Measurements from ENCODE around the gene DHTKD1. TPM values are rescaled to one million over a fixed set of nuclear protein-coding genes. Genes with fewer than 3 reads are reported as not detected.

The DHTKD1 gene
- total RNA-seq, 1 experiment from 2014 or later, result 20.6 TPM

GRCh38 chr10:12160664-12161063, 91.9 kb downstream of the DHTKD1 start:
- POLR2A ChIA-PET, result no interaction called here
- no peak overlapping the region for H3K4me3 ChIP-seq (replicated peaks in 1 of 2; ENCODE audit: low read depth in 1 of 2, low read length in 2 of 2)

More at GRCh38 chr10:12160664-12161063, 91.9 kb downstream of the DHTKD1 start:
- ChIA-PET CTCF (no interaction called here), RAD21 (ENCODE audit: low non-redundant PET in 1 of 2, low total read pairs in 2 of 2, uncharacterized antibody in 2 of 2, unreplicated experiment in 2 of 2) (no interaction called here)
- Histone ChIP-seq H3K4me2 (ENCODE audit: low read length) (no peak overlapping the region), H3K36me3 (ENCODE audit: control insufficient read depth in 1 of 2, insufficient read depth in 2 of 2, low read length in 2 of 2) (peaks cover 6 to 8% of the 10 kb centered on the region in 2 experiments; a peak in 3 of 4 replicates), H3K9me2 (ENCODE audit: insufficient read depth) (no peaks in the 10 kb centered on the region), H4K20me1 (ENCODE audit: insufficient read depth) (no peaks in the 10 kb centered on the region), H3K27me3 (ENCODE audit: insufficient read depth, low read length) (no peaks in the 10 kb centered on the region), H3K79me2 (ENCODE audit: insufficient read depth, low read length) (no peaks in the 10 kb centered on the region), H3K4me1 (ENCODE audit: control insufficient read depth in 1 of 2, insufficient read depth in 2 of 2, low read length in 2 of 2) (no peaks in the 10 kb centered on the region), H3K9ac (ENCODE audit: low read length) (no peak overlapping the region), H3K27ac (ENCODE audit: low read depth, low read length) (no peak overlapping the region), H2AFZ (ENCODE audit: low read depth, low read length, poor library complexity, severe bottlenecking) (no peak overlapping the region), H3K9me3 (ENCODE audit: control insufficient read depth in 1 of 2, insufficient read depth in 1 of 2, low read depth in 1 of 2, low read length in 2 of 2) (no peaks in the 10 kb centered on the region)
- ATAC-seq, result no peak
- no TSS peak for BruUV-seq (replicated peaks)
- no peak for TF ChIP-seq SP1 (IDR thresholded peaks at IDR 0.05; ENCODE audit: low read depth)
- no peak for TF ChIP-seq ATF3 (IDR thresholded peaks at IDR 0.05)
- TF ChIP-seq EZH2 (IDR thresholded peaks at IDR 0.05), result no peak
- TF ChIP-seq, protein P1, sequence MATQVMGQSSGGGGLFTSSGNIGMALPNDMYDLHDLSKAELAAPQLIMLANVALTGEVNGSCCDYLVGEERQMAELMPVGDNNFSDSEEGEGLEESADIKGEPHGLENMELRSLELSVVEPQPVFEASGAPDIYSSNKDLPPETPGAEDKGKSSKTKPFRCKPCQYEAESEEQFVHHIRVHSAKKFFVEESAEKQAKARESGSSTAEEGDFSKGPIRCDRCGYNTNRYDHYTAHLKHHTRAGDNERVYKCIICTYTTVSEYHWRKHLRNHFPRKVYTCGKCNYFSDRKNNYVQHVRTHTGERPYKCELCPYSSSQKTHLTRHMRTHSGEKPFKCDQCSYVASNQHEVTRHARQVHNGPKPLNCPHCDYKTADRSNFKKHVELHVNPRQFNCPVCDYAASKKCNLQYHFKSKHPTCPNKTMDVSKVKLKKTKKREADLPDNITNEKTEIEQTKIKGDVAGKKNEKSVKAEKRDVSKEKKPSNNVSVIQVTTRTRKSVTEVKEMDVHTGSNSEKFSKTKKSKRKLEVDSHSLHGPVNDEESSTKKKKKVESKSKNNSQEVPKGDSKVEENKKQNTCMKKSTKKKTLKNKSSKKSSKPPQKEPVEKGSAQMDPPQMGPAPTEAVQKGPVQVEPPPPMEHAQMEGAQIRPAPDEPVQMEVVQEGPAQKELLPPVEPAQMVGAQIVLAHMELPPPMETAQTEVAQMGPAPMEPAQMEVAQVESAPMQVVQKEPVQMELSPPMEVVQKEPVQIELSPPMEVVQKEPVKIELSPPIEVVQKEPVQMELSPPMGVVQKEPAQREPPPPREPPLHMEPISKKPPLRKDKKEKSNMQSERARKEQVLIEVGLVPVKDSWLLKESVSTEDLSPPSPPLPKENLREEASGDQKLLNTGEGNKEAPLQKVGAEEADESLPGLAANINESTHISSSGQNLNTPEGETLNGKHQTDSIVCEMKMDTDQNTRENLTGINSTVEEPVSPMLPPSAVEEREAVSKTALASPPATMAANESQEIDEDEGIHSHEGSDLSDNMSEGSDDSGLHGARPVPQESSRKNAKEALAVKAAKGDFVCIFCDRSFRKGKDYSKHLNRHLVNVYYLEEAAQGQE (IDR thresholded peaks at IDR 0.05; ENCODE audit: low read depth), result no peak
- no peak for TF ChIP-seq EZH2phosphoT487 (IDR thresholded peaks at IDR 0.05; ENCODE audit: borderline replicate concordance)
- TF ChIP-seq CBX3 (IDR thresholded peaks at IDR 0.05; ENCODE audit: low read depth), result no peak
- TF ChIP-seq RAD21 (IDR thresholded peaks at IDR 0.05; ENCODE audit: low read depth), result no peak
- TF ChIP-seq, protein P2, sequence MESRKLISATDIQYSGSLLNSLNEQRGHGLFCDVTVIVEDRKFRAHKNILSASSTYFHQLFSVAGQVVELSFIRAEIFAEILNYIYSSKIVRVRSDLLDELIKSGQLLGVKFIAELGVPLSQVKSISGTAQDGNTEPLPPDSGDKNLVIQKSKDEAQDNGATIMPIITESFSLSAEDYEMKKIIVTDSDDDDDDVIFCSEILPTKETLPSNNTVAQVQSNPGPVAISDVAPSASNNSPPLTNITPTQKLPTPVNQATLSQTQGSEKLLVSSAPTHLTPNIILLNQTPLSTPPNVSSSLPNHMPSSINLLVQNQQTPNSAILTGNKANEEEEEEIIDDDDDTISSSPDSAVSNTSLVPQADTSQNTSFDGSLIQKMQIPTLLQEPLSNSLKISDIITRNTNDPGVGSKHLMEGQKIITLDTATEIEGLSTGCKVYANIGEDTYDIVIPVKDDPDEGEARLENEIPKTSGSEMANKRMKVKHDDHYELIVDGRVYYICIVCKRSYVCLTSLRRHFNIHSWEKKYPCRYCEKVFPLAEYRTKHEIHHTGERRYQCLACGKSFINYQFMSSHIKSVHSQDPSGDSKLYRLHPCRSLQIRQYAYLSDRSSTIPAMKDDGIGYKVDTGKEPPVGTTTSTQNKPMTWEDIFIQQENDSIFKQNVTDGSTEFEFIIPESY (IDR thresholded peaks at IDR 0.05; ENCODE audit: extremely low read depth, insufficient replicate concordance, low read length), result no peak
- no peak for DNase-seq (ENCODE audit: low read depth, low spot score)
- intact Hi-C loops (cut with micrococcal nuclease), result no loop called here

Measured in HCT116 (cell line).